Measurements from ENCODE around the gene CYFIP2.

The CYFIP2 gene

GRCh38 chr5:157282150-157282549 lies 16.2 kb downstream of the CYFIP2 start:
- Histone ChIP-seq H3K79me1 (ENCODE audit: low read depth, low read length) (peaks cover 2% of the 10 kb centered on the region), H2BK5ac (ENCODE audit: low read length) (no peak overlapping the region), H4K8ac (ENCODE audit: low read depth, low read length) (no peak overlapping the region), H3K9me3 (replicated peaks in 1 of 2; ENCODE audit: control insufficient read depth in 2 of 2, insufficient read depth in 1 of 2, low read depth in 1 of 2, low read length in 2 of 2) (no peaks in the 10 kb centered on the region), H3K4ac (ENCODE audit: low read length) (no peak overlapping the region), H3K9ac (ENCODE audit: low read depth, low read length, poor library complexity) (no peak overlapping the region), H3K4me2 (ENCODE audit: insufficient read depth, low read length, poor library complexity, severe bottlenecking) (no peak overlapping the region), H3K4me1 (ENCODE audit: control insufficient read depth in 2 of 2, insufficient read depth in 1 of 2, low read depth in 1 of 2, low read length in 2 of 2) (no peaks in the 10 kb centered on the region), H2AFZ (ENCODE audit: low read length) (no peak overlapping the region), H2AK5ac (ENCODE audit: low read depth, low read length) (no peak overlapping the region), H3K14ac (ENCODE audit: low read length) (no peak overlapping the region), H3K27ac (replicated peaks; ENCODE audit: low read length) (no peak overlapping the region), H2BK12ac (ENCODE audit: low read length) (no peak overlapping the region), H2BK15ac (ENCODE audit: low read length) (no peak overlapping the region), H3K27me3 (ENCODE audit: control insufficient read depth in 3 of 3, insufficient read depth in 3 of 3, low read depth in 1 of 3, low read length in 3 of 3) (no peaks in the 10 kb centered on the region), H2BK120ac (ENCODE audit: low read depth, low read length) (no peak overlapping the region), H4K91ac (ENCODE audit: low read depth, low read length, poor library complexity) (no peak overlapping the region), H3K18ac (ENCODE audit: low read length) (no peak overlapping the region), H3K23ac (ENCODE audit: low read depth, low read length, poor library complexity) (no peak overlapping the region), H3K36me3 (replicated peaks in 1 of 2; ENCODE audit: control insufficient read depth in 2 of 2, insufficient read depth in 2 of 2, low read length in 2 of 2) (peaks cover 9 to 27% of the 10 kb centered on the region in 2 donors), H3K4me3 (ENCODE audit: low read length in 2 of 2) (no peak overlapping the region)
- DNase-seq (ENCODE audit: low spot score), result no peak

DNA sequence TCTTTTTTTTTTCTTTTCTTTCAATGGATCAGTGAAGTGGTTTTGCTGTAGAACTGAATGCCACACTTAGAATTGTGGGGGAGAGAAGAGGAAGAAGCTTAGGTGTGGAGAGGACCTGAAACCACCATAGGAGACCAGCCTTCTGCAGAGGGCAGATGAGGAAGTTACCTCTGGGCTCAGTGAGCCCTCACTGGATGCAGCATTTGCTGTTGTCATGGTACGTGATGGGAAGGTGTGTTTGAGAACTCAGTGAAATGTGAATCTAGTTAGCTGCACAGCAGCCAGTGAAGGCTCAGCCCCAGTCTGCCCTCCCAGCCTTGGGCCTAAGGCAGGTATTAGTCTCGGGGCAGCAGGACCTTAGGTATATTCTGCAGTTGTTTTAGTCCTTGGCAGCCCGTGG lies 17.5 kb downstream of the CYFIP2 start:
- Histone ChIP-seq H3K4me1 (ENCODE audit: control insufficient read depth in 2 of 2, insufficient read depth in 1 of 2, low read depth in 1 of 2, low read length in 2 of 2) (no peaks in the 10 kb centered on the region), H3K4me2 (ENCODE audit: insufficient read depth, low read length, poor library complexity, severe bottlenecking) (no peak overlapping the region), H2BK5ac (ENCODE audit: low read length) (no peak overlapping the region), H2BK12ac (ENCODE audit: low read length) (no peak overlapping the region), H3K4ac (ENCODE audit: low read length) (no peak overlapping the region), H3K9ac (ENCODE audit: low read depth, low read length, poor library complexity) (no peak overlapping the region), H3K27ac (replicated peaks; ENCODE audit: low read length) (no peak overlapping the region), H4K91ac (ENCODE audit: low read depth, low read length, poor library complexity) (no peak overlapping the region), H2BK120ac (ENCODE audit: low read depth, low read length) (no peak overlapping the region), H3K36me3 (replicated peaks in 1 of 2; ENCODE audit: control insufficient read depth in 2 of 2, insufficient read depth in 2 of 2, low read length in 2 of 2) (peaks cover 16 to 37% of the 10 kb centered on the region in 2 donors), H3K18ac (ENCODE audit: low read length) (peak overlapping the region; percentile 3), H3K79me1 (ENCODE audit: low read depth, low read length) (no peaks in the 10 kb centered on the region), H2AK5ac (ENCODE audit: low read depth, low read length) (no peak overlapping the region), H4K8ac (ENCODE audit: low read depth, low read length) (no peak overlapping the region), H3K27me3 (ENCODE audit: control insufficient read depth in 3 of 3, insufficient read depth in 3 of 3, low read depth in 1 of 3, low read length in 3 of 3) (no peaks in the 10 kb centered on the region), H3K23ac (ENCODE audit: low read depth, low read length, poor library complexity) (no peak overlapping the region), H2BK15ac (ENCODE audit: low read length) (no peak overlapping the region), H3K9me3 (replicated peaks in 1 of 2; ENCODE audit: control insufficient read depth in 2 of 2, insufficient read depth in 1 of 2, low read depth in 1 of 2, low read length in 2 of 2) (no peaks in the 10 kb centered on the region), H2AFZ (ENCODE audit: low read length) (no peak overlapping the region), H3K14ac (ENCODE audit: low read length) (no peak overlapping the region), H3K4me3 (ENCODE audit: low read length in 2 of 2) (no peak overlapping the region)
- WGBS, 2 donors (ENCODE audit: extremely low coverage in 2 of 2, insufficient read length in 2 of 2, insufficient replicate concordance in 1 of 2), result no CpG with 5 or more reads among the region's 3 CpGs
- no peak for DNase-seq (ENCODE audit: low spot score)

GRCh38 chr5:157284458-157285212 lies 18.7 kb downstream of the CYFIP2 start:
- H3K9ac ChIP-seq (ENCODE audit: low read depth, low read length, poor library complexity), result no peak overlapping the region
- no peak overlapping the region for H2AFZ ChIP-seq (ENCODE audit: low read length)
- no peak overlapping the region for H3K27ac ChIP-seq (replicated peaks; ENCODE audit: low read length)
- H3K79me1 ChIP-seq (ENCODE audit: low read depth, low read length), result no peaks in the 10 kb centered on the region
- H3K23ac ChIP-seq (ENCODE audit: low read depth, low read length, poor library complexity), result no peak overlapping the region
- H2BK5ac ChIP-seq (ENCODE audit: low read length), result no peak overlapping the region
- no peak overlapping the region for H3K4me2 ChIP-seq (ENCODE audit: insufficient read depth, low read length, poor library complexity, severe bottlenecking)
- H2BK120ac ChIP-seq (ENCODE audit: low read depth, low read length), result no peak overlapping the region
- H3K36me3 ChIP-seq (replicated peaks in 1 of 2; ENCODE audit: control insufficient read depth in 2 of 2, insufficient read depth in 2 of 2, low read length in 2 of 2), result peaks cover 16 to 49% of the 10 kb centered on the region in 2 donors
- H3K18ac ChIP-seq (ENCODE audit: low read length), result no peak overlapping the region
- H3K4me1 ChIP-seq (ENCODE audit: control insufficient read depth in 2 of 2, insufficient read depth in 1 of 2, low read depth in 1 of 2, low read length in 2 of 2), result no peaks in the 10 kb centered on the region
- H2BK12ac ChIP-seq (ENCODE audit: low read length), result no peak overlapping the region
- DNase-seq (ENCODE audit: low spot score), result no peak
- H3K27me3 ChIP-seq (ENCODE audit: control insufficient read depth in 3 of 3, insufficient read depth in 3 of 3, low read depth in 1 of 3, low read length in 3 of 3), result no peaks in the 10 kb centered on the region
- no CpG with 5 or more reads among the region's 6 CpGs for WGBS, 2 donors (ENCODE audit: extremely low coverage in 2 of 2, insufficient read length in 2 of 2, insufficient replicate concordance in 1 of 2)
- no peak overlapping the region for H3K4me3 ChIP-seq (ENCODE audit: low read length in 2 of 2)
- H3K9me3 ChIP-seq (replicated peaks in 1 of 2; ENCODE audit: control insufficient read depth in 2 of 2, insufficient read depth in 1 of 2, low read depth in 1 of 2, low read length in 2 of 2), result no peaks in the 10 kb centered on the region
- H4K91ac ChIP-seq (ENCODE audit: low read depth, low read length, poor library complexity), result no peak overlapping the region
- no peak overlapping the region for H3K4ac ChIP-seq (ENCODE audit: low read length)
- no peak overlapping the region for H4K8ac ChIP-seq (ENCODE audit: low read depth, low read length)
- no peak overlapping the region for H3K14ac ChIP-seq (ENCODE audit: low read length)
- H2AK5ac ChIP-seq (ENCODE audit: low read depth, low read length), result no peak overlapping the region
- no peak overlapping the region for H2BK15ac ChIP-seq (ENCODE audit: low read length)

- Histone ChIP-seq H3K4me1 (ENCODE audit: control insufficient read depth in 2 of 2, insufficient read depth in 1 of 2, low read depth in 1 of 2, low read length in 2 of 2) (peaks cover 0 to 2% of the 10 kb centered on the region in 2 donors), H3K18ac (ENCODE audit: low read length) (no peak overlapping the region), H2BK120ac (ENCODE audit: low read depth, low read length) (no peak overlapping the region), H2AFZ (ENCODE audit: low read length) (no peak overlapping the region), H2AK5ac (ENCODE audit: low read depth, low read length) (no peak overlapping the region), H2BK12ac (ENCODE audit: low read length) (no peak overlapping the region), H3K9ac (ENCODE audit: low read depth, low read length, poor library complexity) (no peak overlapping the region), H4K8ac (ENCODE audit: low read depth, low read length) (no peak overlapping the region), H3K27ac (replicated peaks; ENCODE audit: low read length) (no peak overlapping the region), H2BK15ac (ENCODE audit: low read length) (no peak overlapping the region), H3K4me3 (ENCODE audit: low read length in 2 of 2) (no peak overlapping the region), H3K9me3 (replicated peaks in 1 of 2; ENCODE audit: control insufficient read depth in 2 of 2, insufficient read depth in 1 of 2, low read depth in 1 of 2, low read length in 2 of 2) (no peaks in the 10 kb centered on the region), H3K23ac (ENCODE audit: low read depth, low read length, poor library complexity) (no peak overlapping the region), H3K79me1 (ENCODE audit: low read depth, low read length) (no peaks in the 10 kb centered on the region), H2BK5ac (ENCODE audit: low read length) (no peak overlapping the region), H3K14ac (ENCODE audit: low read length) (no peak overlapping the region), H3K4ac (ENCODE audit: low read length) (no peak overlapping the region), H3K27me3 (ENCODE audit: control insufficient read depth in 3 of 3, insufficient read depth in 3 of 3, low read depth in 1 of 3, low read length in 3 of 3) (no peaks in the 10 kb centered on the region), H3K36me3 (replicated peaks in 1 of 2; ENCODE audit: control insufficient read depth in 2 of 2, insufficient read depth in 2 of 2, low read length in 2 of 2) (peaks cover 17 to 57% of the 10 kb centered on the region in 2 donors), H3K4me2 (ENCODE audit: insufficient read depth, low read length, poor library complexity, severe bottlenecking) (no peak overlapping the region), H4K91ac (ENCODE audit: low read depth, low read length, poor library complexity) (no peak overlapping the region)
- no CpG with 5 or more reads among the region's 10 CpGs for WGBS, 2 donors (ENCODE audit: extremely low coverage in 2 of 2, insufficient read length in 2 of 2, insufficient replicate concordance in 1 of 2)
- DNase-seq (ENCODE audit: low spot score), result no peak
Observed at GRCh38 chr5:157285310-157286035, 19.6 kb downstream of the CYFIP2 start.

Measured in neuronal stem cell (in vitro differentiated cells).